Liver (tissue), 9 donors: ENCODE results near the gene ILF3. TPM values are rescaled to one million over a fixed set of nuclear protein-coding genes. Genes with fewer than 3 reads are reported as not detected.

ENCODE experiments used
- DNase-seq: peaks from one replicate; pipeline ENCODE4 v3.0.0-alpha.2; 2017; ENCODE audit warnings: low spot score
- H3K27ac ChIP-seq, 2 donors: one replicate each; pipeline ENCODE4 v1.7.0; 2013; ENCODE audit warnings: inconsistent platforms in 2 of 2, low read length in 2 of 2, control low read depth in 1 of 2, low read depth in 1 of 2, mild to moderate bottlenecking in 1 of 2
- H3K27me3 ChIP-seq, 4 donors: one replicate each; pipeline versions ENCODE4 v1.6.1 to v1.7.0; 2013; ENCODE audit warnings: low read length in 3 of 4, inconsistent platforms in 1 of 4, mild to moderate bottlenecking in 1 of 4, moderate library complexity in 1 of 4; ENCODE audit not compliant: control insufficient read depth in 4 of 4, insufficient read depth in 4 of 4
- H3K36me3 ChIP-seq, 4 donors: one replicate each; pipeline versions ENCODE4 v1.6.1 to v1.7.0; 2013; ENCODE audit warnings: low read length in 3 of 4, mild to moderate bottlenecking in 3 of 4, low read depth in 1 of 4, moderate library complexity in 1 of 4; ENCODE audit not compliant: control insufficient read depth in 4 of 4, insufficient read depth in 3 of 4
- H3K4me1 ChIP-seq, 4 donors: one replicate each; pipeline versions ENCODE4 v1.6.1 to v1.7.0; 2013; ENCODE audit warnings: low read length in 3 of 4, mild to moderate bottlenecking in 3 of 4, moderate library complexity in 1 of 4; ENCODE audit not compliant: control insufficient read depth in 4 of 4, insufficient read depth in 4 of 4
- H3K4me3 ChIP-seq, 3 donors: one replicate each; pipeline versions ENCODE4 v1.6.1 to v1.7.0; 2013; ENCODE audit warnings: low read length in 3 of 3, control low read depth in 1 of 3, low read depth in 1 of 3, mild to moderate bottlenecking in 1 of 3
- H3K9ac ChIP-seq, 2 donors: one replicate each; pipeline ENCODE4 v1.7.0; 2013; ENCODE audit warnings: low read length in 2 of 2, mild to moderate bottlenecking in 2 of 2, moderate library complexity in 2 of 2, control low read depth in 1 of 2, low read depth in 1 of 2
- H3K9me3 ChIP-seq, 4 donors: one replicate each; pipeline versions ENCODE4 v1.6.1 to v1.7.0; 2013; ENCODE audit warnings: low read length in 3 of 4; ENCODE audit not compliant: control insufficient read depth in 4 of 4
- EGR1 ChIP-seq, 2 donors: IDR thresholded peaks; 2 replicates each; pipeline ENCODE4 v1.6.1; 2016 to 2018; ENCODE audit warnings: antibody characterized with exemption in 2 of 2, low read depth in 2 of 2
- FOXA1 ChIP-seq: IDR thresholded peaks from 2 replicates; pipeline ENCODE4 v1.6.1; 2016; ENCODE audit warnings: antibody characterized with exemption
- FOXA2 ChIP-seq: IDR thresholded peaks from 2 replicates; pipeline ENCODE4 v1.6.1; 2016; ENCODE audit warnings: antibody characterized with exemption
- GABPA ChIP-seq, 2 donors: IDR thresholded peaks in 1 of 2; conservative IDR thresholded peaks in 1 of 2; 2 replicates each; pipeline ENCODE4 v1.6.1; 2016; ENCODE audit warnings: antibody characterized with exemption in 2 of 2, mild to moderate bottlenecking in 1 of 2, moderate library complexity in 1 of 2
- HNF4A ChIP-seq, 2 donors: conservative IDR thresholded peaks; 2 replicates each; pipeline ENCODE4 v1.6.1; 2016; ENCODE audit warnings: antibody characterized with exemption in 2 of 2, mild to moderate bottlenecking in 2 of 2
- HNF4G ChIP-seq: IDR thresholded peaks from 2 replicates; pipeline ENCODE4 v1.6.1; 2016; ENCODE audit warnings: antibody characterized with exemption
- JUND ChIP-seq, 2 donors: IDR thresholded peaks; 2 replicates each; pipeline ENCODE4 v1.6.1; 2016; ENCODE audit warnings: antibody characterized with exemption in 2 of 2
- NR2F2 ChIP-seq: IDR thresholded peaks from 2 replicates; pipeline ENCODE4 v1.6.1; 2016; ENCODE audit warnings: antibody characterized with exemption
- RAD21 ChIP-seq, 2 donors: IDR thresholded peaks; 2 replicates each; pipeline ENCODE4 v1.6.1; 2016; ENCODE audit warnings: antibody characterized with exemption in 2 of 2, mild to moderate bottlenecking in 2 of 2
- RXRA ChIP-seq, 2 donors: IDR thresholded peaks; 2 replicates each; pipeline ENCODE4 v1.6.1; 2017 to 2018; ENCODE audit warnings: antibody characterized with exemption in 2 of 2, mild to moderate bottlenecking in 1 of 2
- SP1 ChIP-seq: IDR thresholded peaks from 2 replicates; pipeline ENCODE4 v1.6.1; 2018; ENCODE audit warnings: antibody characterized with exemption, mild to moderate bottlenecking
- TAF1 ChIP-seq: conservative IDR thresholded peaks from 2 replicates; pipeline ENCODE4 v1.6.1; 2016; ENCODE audit warnings: antibody characterized with exemption, mild to moderate bottlenecking
- YY1 ChIP-seq: IDR thresholded peaks from 2 replicates; pipeline ENCODE4 v1.6.1; 2016; ENCODE audit warnings: antibody characterized with exemption, mild to moderate bottlenecking
- WGBS: extraction: QIAGEN DNeasy Blood & Tissue Kit; methylation state at CpG from one replicate; pipeline ENCODE4 v1.1.7; 2013; 5-methylcytosine and 5-hydroxymethylcytosine counted together
- polyA plus RNA-seq, 2 donors: library from polyadenylated mRNA; stranded (reverse) in 1 of 2; unstranded in 1 of 2; fragments of 200-250 nt in 1 of 2; fragments of >200 nt in 1 of 2; fragmentation: Nextera tagmentation in 1 of 2; extraction: Ambion mirVana in 1 of 2; gene quantifications; one replicate each; pipeline versions ENCODE4 v1.2.1 to v1.2.3, GENCODE V29; 2013 to 2015
- total RNA-seq, 2 donors: library from RNA; depleted of rRNA; stranded (reverse); fragments of >200 nt; gene quantifications; one replicate each; pipeline ENCODE4 v1.2.3, GENCODE V29; 2014
- TF ChIP-seq, protein P1 (sequence below): IDR thresholded peaks from 2 replicates; pipeline ENCODE4 v1.6.1; 2016; ENCODE audit warnings: antibody characterized with exemption, mild to moderate bottlenecking
- TF ChIP-seq, protein P2 (sequence below): IDR thresholded peaks from 2 replicates; pipeline ENCODE4 v1.6.1; 2016; ENCODE audit warnings: antibody characterized with exemption
- TF ChIP-seq, protein P3 (sequence below): IDR thresholded peaks from 2 replicates; pipeline ENCODE4 v1.6.1; 2016; ENCODE audit warnings: antibody characterized with exemption
- TF ChIP-seq, protein P4 (sequence below): fragments of 150-350 bp; IDR thresholded peaks from 2 replicates; pipeline ENCODE4 v1.5.1; 2017; ENCODE audit warnings: improper control_type of control experiment, low read depth, low read length; ENCODE audit not compliant: missing input control
- TF ChIP-seq, protein P5 (sequence below): IDR thresholded peaks from 2 replicates; pipeline ENCODE4 v1.6.1; 2016; ENCODE audit warnings: antibody characterized with exemption
- donor health status: healthy.
- donor health status: healthy.
- donor health status: healthy.
- donor health status: healthy.
- donor health status: healthy.

The ILF3 gene
- total and polyA plus RNA-seq, 4 donors = 31.7 to 85.1 (median 42.9) TPM

DNA sequence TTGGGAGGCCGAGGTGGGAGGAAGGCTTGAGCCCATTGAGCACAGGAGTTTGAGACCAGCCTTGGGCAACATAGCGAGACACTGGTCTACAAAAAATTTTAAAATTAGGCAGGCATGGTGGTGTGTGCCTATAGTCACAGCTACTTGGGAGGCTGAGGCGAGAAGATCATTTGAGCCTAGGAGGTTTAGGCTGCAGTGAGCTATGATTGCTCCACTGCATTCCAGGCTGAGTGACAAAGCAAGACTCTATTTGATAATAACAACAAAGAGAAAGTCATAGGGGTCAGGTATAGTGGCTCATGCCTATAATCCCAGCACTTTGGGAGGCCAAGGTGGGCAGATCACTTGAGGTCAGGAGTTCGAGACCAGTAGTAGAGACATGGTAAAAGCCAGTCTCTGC lies 33.4 kb upstream of the ILF3 start:
- Histone ChIP-seq H3K9ac (no peak overlapping the region), H3K9me3 (no peaks in the 10 kb centered on the region), H3K4me1 (peaks cover 0 to 8% (median 5%) of the 10 kb centered on the region in 4 donors), H3K27me3 (no peaks in the 10 kb centered on the region), H3K36me3 (no peaks in the 10 kb centered on the region), H3K27ac (no peak overlapping the region), H3K4me3 (no peak overlapping the region)
- 97% methylated on average over 4 of the region's 4 CpGs for WGBS
- TF ChIP-seq GABPA (IDR thresholded peaks at IDR 0.05 in 1 of 2, conservative IDR thresholded peaks at IDR 0.05 in 1 of 2) (no peak), EGR1 (IDR thresholded peaks at IDR 0.05; ENCODE audit: low read depth in 2 of 2) (no peak), TAF1 (no peak), JUND (IDR thresholded peaks at IDR 0.05) (no peak), NR2F2 (no peak), RXRA (IDR thresholded peaks at IDR 0.05) (no peak), YY1 (no peak), SP1 (no peak), RAD21 (IDR thresholded peaks at IDR 0.05) (no peak), FOXA1 (no peak), HNF4G (no peak), HNF4A (conservative IDR thresholded peaks at IDR 0.05) (no peak), FOXA2 (no peak)
- TF ChIP-seq, protein P1, sequence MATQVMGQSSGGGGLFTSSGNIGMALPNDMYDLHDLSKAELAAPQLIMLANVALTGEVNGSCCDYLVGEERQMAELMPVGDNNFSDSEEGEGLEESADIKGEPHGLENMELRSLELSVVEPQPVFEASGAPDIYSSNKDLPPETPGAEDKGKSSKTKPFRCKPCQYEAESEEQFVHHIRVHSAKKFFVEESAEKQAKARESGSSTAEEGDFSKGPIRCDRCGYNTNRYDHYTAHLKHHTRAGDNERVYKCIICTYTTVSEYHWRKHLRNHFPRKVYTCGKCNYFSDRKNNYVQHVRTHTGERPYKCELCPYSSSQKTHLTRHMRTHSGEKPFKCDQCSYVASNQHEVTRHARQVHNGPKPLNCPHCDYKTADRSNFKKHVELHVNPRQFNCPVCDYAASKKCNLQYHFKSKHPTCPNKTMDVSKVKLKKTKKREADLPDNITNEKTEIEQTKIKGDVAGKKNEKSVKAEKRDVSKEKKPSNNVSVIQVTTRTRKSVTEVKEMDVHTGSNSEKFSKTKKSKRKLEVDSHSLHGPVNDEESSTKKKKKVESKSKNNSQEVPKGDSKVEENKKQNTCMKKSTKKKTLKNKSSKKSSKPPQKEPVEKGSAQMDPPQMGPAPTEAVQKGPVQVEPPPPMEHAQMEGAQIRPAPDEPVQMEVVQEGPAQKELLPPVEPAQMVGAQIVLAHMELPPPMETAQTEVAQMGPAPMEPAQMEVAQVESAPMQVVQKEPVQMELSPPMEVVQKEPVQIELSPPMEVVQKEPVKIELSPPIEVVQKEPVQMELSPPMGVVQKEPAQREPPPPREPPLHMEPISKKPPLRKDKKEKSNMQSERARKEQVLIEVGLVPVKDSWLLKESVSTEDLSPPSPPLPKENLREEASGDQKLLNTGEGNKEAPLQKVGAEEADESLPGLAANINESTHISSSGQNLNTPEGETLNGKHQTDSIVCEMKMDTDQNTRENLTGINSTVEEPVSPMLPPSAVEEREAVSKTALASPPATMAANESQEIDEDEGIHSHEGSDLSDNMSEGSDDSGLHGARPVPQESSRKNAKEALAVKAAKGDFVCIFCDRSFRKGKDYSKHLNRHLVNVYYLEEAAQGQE = no peak
- TF ChIP-seq, protein P2, sequence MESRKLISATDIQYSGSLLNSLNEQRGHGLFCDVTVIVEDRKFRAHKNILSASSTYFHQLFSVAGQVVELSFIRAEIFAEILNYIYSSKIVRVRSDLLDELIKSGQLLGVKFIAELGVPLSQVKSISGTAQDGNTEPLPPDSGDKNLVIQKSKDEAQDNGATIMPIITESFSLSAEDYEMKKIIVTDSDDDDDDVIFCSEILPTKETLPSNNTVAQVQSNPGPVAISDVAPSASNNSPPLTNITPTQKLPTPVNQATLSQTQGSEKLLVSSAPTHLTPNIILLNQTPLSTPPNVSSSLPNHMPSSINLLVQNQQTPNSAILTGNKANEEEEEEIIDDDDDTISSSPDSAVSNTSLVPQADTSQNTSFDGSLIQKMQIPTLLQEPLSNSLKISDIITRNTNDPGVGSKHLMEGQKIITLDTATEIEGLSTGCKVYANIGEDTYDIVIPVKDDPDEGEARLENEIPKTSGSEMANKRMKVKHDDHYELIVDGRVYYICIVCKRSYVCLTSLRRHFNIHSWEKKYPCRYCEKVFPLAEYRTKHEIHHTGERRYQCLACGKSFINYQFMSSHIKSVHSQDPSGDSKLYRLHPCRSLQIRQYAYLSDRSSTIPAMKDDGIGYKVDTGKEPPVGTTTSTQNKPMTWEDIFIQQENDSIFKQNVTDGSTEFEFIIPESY = no peak
- TF ChIP-seq, protein P3, sequence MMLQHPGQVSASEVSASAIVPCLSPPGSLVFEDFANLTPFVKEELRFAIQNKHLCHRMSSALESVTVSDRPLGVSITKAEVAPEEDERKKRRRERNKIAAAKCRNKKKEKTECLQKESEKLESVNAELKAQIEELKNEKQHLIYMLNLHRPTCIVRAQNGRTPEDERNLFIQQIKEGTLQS = no peak
- TF ChIP-seq, protein P4, sequence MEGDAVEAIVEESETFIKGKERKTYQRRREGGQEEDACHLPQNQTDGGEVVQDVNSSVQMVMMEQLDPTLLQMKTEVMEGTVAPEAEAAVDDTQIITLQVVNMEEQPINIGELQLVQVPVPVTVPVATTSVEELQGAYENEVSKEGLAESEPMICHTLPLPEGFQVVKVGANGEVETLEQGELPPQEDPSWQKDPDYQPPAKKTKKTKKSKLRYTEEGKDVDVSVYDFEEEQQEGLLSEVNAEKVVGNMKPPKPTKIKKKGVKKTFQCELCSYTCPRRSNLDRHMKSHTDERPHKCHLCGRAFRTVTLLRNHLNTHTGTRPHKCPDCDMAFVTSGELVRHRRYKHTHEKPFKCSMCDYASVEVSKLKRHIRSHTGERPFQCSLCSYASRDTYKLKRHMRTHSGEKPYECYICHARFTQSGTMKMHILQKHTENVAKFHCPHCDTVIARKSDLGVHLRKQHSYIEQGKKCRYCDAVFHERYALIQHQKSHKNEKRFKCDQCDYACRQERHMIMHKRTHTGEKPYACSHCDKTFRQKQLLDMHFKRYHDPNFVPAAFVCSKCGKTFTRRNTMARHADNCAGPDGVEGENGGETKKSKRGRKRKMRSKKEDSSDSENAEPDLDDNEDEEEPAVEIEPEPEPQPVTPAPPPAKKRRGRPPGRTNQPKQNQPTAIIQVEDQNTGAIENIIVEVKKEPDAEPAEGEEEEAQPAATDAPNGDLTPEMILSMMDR = no peak
- TF ChIP-seq, protein P5, sequence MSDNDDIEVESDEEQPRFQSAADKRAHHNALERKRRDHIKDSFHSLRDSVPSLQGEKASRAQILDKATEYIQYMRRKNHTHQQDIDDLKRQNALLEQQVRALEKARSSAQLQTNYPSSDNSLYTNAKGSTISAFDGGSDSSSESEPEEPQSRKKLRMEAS = no peak
- no peak for DNase-seq
